ENCODE results near the gene EYA3.
"Not testable (repeated sequence)": the region's sequence is repeated elsewhere in the genome, so short reads cannot be mapped to it uniquely, and the experiment has no call there.

Gene EYA3

GRCh38 chr1:28027660-28028059, 60.8 kb downstream of the EYA3 start:
- DNase-seq (ENCODE audit: extremely low read depth, low read depth), result no peak
- no peak for TF ChIP-seq CTCF (IDR thresholded peaks at IDR 0.05; ENCODE audit: low read depth, low read length)

- DNase-seq (ENCODE audit: extremely low read depth, low read depth), result no peak
- no peak for TF ChIP-seq CTCF (IDR thresholded peaks at IDR 0.05; ENCODE audit: low read depth, low read length)
Measured at GRCh38 chr1:28027238-28027637, 61.2 kb downstream of the EYA3 start.

- no peak for DNase-seq (ENCODE audit: extremely low read depth, low read depth)
- no peak for TF ChIP-seq CTCF (IDR thresholded peaks at IDR 0.05; ENCODE audit: low read depth, low read length)
Measured at GRCh38 chr1:28026329-28026728, 62.1 kb downstream of the EYA3 start.

- TF ChIP-seq CTCF (IDR thresholded peaks at IDR 0.05; ENCODE audit: low read depth, low read length), result no peak
- no peak for DNase-seq (ENCODE audit: extremely low read depth, low read depth)
Measured at GRCh38 chr1:28021064-28021463, 67.3 kb downstream of the EYA3 start.

GRCh38 chr1:28010969-28011368, 77.4 kb downstream of the EYA3 start:
- no peak for TF ChIP-seq CTCF (IDR thresholded peaks at IDR 0.05; ENCODE audit: low read depth, low read length)
- DNase-seq (ENCODE audit: extremely low read depth, low read depth), result no peak

GRCh38 chr1:28003117-28003516, 85.3 kb downstream of the EYA3 start:
- DNase-seq (ENCODE audit: extremely low read depth, low read depth), result not testable (repeated sequence)

- no peak for TF ChIP-seq CTCF (IDR thresholded peaks at IDR 0.05; ENCODE audit: low read depth, low read length)
- DNase-seq (ENCODE audit: extremely low read depth, low read depth), result no peak
Measured at GRCh38 chr1:28002600-28002999, 85.8 kb downstream of the EYA3 start.

GRCh38 chr1:27999055-27999454, 89.4 kb downstream of the EYA3 start:
- no peak for TF ChIP-seq CTCF (IDR thresholded peaks at IDR 0.05; ENCODE audit: low read depth, low read length)
- no peak for DNase-seq (ENCODE audit: extremely low read depth, low read depth)

- DNase-seq (ENCODE audit: extremely low read depth, low read depth), result not testable (repeated sequence)
Measured at GRCh38 chr1:27994526-27994925, 93.9 kb downstream of the EYA3 start.

Measured in AG09319 (cell line).